ENCODE measurements around the gene RINL.

Gene RINL

DNA sequence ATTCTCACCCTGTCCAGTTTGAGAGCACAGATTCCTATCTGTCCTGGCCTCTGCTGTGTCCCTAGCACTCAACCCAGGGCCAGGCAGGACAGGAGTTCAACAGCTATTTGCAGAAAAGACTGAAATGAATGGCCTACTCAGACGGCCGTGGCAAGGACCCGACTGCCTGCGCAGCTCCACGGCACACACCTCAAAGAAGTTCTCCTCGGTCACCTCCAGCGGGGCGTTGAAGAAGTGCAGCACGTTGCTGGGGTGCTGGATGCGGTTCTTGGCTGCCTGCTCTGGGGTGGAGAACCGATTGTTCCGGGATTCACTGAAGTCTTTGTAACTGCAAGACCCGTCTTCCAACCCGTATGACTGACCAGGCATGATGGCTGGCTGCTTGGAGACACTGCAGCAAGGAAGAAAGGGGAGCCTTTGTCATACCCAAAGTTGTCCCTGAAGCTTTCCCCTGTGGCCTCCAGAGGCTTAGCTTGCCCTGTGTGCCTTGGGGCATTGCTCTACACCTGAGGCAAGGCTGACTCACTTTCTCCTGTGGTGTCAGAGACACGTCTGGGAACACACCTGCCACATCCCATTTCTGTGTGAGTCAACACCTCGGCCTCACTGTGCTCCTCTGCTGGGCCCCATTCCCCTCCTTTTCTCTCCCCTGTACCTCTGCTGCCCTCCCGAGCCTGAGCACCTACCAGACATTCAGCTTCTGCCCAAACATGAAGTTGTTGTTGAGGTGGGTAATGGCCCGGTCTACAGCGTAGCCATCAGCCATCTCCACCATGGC is 39.7 kb downstream of the RINL start:
- peak overlapping the region; percentile 100 for H3K27ac ChIP-seq
- TF ChIP-seq, protein P1, sequence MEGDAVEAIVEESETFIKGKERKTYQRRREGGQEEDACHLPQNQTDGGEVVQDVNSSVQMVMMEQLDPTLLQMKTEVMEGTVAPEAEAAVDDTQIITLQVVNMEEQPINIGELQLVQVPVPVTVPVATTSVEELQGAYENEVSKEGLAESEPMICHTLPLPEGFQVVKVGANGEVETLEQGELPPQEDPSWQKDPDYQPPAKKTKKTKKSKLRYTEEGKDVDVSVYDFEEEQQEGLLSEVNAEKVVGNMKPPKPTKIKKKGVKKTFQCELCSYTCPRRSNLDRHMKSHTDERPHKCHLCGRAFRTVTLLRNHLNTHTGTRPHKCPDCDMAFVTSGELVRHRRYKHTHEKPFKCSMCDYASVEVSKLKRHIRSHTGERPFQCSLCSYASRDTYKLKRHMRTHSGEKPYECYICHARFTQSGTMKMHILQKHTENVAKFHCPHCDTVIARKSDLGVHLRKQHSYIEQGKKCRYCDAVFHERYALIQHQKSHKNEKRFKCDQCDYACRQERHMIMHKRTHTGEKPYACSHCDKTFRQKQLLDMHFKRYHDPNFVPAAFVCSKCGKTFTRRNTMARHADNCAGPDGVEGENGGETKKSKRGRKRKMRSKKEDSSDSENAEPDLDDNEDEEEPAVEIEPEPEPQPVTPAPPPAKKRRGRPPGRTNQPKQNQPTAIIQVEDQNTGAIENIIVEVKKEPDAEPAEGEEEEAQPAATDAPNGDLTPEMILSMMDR (IDR thresholded peaks at IDR 0.05) = no peak
- TF ChIP-seq ZFX (IDR thresholded peaks at IDR 0.05; ENCODE audit: borderline replicate concordance) = no peak

DNA sequence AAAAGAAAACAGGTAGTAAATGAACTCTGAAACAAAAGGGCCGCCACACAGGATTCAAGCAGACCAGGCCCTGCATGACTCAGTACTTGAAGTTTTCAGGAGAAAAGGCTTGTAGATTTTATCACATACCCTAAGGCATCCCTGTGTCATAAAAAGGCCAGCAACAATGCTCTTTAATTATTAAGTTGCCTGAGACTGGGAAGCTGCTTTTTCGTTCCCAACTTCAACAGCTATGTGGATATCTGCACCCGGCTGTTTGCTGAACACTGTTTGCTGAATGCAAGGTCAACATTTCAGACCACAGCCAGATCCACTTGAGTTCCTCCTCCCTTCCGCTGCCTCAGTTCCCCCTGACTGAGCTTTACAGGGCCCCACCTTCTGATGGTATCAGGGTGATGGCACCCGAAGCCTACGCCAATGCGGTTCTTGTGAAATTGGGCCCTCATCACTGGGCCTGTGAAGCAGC is 40.4 kb downstream of the RINL start:
- peak overlapping the region; percentile 100 for H3K27ac ChIP-seq
- TF ChIP-seq, protein P1 (IDR thresholded peaks at IDR 0.05) = no peak
- TF ChIP-seq ZFX (IDR thresholded peaks at IDR 0.05; ENCODE audit: borderline replicate concordance) = no peak

DNA sequence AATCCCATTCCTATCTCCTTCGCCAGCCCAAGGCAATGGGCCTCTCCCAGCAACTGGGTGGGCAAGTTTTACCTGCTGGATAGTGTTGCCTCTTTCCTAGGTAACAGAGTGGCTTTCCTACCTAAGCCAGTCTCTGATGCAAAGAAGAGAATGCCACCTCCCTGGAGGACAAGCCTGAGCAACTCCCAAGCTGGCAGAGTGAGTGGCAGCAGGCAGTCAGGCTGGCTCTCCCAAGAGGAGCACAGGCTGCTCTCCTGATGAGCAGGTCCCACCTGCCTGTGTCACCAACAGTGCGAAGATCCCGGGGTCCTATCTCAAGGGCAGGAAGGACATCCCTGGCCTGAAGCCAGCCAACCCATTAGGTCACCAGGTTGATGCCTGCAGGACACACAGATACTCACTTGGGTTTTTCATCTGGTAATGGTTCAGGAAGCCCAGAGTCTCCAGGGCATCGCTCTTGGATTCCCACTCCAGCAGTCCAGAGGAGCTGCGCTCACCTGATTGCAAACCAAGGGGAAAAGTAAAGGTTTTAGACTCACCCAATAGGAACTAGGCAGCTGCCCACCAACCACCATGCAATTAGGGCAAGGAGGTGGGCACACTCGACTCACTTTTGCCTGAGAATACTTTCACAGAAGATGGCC is 41.0 kb downstream of the RINL start:
- peak overlapping the region; percentile 100 for H3K27ac ChIP-seq
- TF ChIP-seq, protein P1 (IDR thresholded peaks at IDR 0.05) = no peak
- TF ChIP-seq ZFX (IDR thresholded peaks at IDR 0.05; ENCODE audit: borderline replicate concordance) = no peak

DNA sequence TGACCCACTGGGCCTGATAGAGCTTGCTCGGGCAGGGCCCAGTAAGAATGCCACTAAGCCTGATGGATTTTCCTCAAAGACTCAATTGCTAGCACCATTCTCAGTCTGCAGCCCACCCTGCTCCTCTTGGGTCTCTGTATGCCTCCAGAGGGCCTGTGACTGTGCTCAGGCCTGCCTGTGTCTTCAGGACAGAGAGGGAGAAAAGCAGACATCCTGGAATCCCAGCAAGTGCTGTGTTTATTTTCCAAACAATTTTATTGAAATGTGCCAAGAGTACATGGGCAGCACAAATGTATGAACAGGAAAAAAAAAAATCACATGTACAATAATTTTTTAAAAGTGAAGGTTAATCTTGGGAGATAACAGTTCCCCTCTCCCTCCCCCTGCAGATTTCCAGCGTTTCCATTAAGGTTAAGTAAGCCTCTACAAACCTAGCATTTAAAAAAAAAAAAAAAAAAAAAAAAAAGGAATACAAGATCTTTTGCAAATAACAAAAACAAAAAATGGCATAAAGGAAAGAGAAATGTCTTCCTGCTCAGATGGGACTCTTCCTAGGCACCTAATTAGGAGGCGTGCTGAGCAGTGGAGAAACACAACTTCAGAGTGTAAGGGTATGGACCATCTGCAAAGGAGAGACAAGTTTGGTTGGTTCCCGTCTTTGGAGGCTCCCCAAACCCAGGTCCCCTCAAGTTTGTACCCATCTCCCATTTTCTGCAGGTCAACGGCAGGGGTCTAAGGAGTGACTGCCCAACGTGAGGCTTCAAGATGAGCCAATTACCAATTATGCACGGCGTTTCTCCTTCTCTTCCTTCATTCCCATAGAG is 41.7 kb downstream of the RINL start:
- H3K27ac ChIP-seq = peak overlapping the region; percentile 100
- TF ChIP-seq ZFX (IDR thresholded peaks at IDR 0.05; ENCODE audit: borderline replicate concordance) = no peak
- TF ChIP-seq, protein P1 (IDR thresholded peaks at IDR 0.05) = no peak

DNA sequence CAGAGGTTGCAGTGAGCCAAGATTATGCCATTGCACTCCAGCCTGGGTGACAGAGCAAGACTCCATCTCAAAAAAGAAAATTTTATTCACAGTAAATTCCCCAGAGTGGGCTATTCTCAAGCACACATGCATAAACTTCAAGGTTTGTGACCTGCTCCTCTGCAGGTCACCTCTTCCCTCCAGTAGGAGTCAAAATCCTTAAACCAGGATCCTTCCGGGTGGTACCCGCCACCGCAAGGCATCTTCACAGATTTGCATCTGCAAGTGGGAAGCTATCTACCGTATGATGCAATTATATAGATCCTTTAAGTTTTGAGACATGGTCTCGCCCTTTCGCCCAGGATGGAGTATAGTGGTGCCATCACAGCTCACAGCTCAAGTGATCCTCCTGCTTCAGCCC is 43.5 kb downstream of the RINL start:
- H3K27ac ChIP-seq = peak overlapping the region; percentile 100

DNA sequence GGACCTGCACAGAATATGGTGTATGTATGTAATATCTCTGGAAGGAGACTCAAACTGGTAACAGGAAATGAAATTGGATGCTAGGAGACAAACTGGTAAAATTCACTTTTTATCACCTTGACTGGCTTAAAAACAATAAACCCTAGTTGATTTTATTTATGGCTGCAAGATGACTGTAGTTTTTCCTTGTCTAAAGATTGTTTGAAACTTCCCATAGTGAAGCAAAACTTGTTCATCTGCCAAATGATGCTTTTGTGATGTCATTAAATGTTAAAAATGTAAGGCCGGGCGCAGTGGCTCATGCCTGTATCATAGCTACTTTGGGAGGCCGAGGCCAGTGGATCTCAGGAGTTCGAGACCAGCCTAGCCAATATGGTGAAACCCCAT is 44.0 kb downstream of the RINL start:
- peak overlapping the region; percentile 100 for H3K27ac ChIP-seq
- TF ChIP-seq ZFX (IDR thresholded peaks at IDR 0.05; ENCODE audit: borderline replicate concordance) = no peak
- TF ChIP-seq, protein P1 (IDR thresholded peaks at IDR 0.05) = no peak

More for the DNA sequence above, 43.5 kb downstream of the RINL start:
- no peak for TF ChIP-seq ZFX (IDR thresholded peaks at IDR 0.05; ENCODE audit: borderline replicate concordance)
- TF ChIP-seq, protein P1 (IDR thresholded peaks at IDR 0.05) = no peak

Data from 22Rv1 (cell line).